ENCODE results near the gene ANP32E.
"Not testable (repeated sequence)": the region's sequence is repeated elsewhere in the genome, so short reads cannot be mapped to it uniquely, and the experiment has no call there.

Gene ANP32E

DNA sequence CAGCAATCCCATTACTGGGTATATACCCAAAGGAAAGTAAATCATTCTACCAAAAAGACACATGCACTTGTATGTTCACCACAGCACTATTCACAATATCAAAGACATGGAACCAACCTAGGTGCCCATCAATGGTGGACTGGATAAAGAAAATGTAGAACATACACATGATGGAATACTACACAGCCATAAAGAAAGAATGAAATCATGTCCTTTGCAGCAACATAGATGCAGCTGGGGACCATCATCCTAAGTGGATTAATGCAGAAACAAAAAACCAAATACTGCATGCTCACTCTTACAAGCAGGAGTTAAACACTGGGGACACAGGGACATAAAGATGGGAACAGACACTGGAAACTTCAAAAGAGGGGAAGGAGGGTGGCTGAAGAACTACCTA, 8.7 kb downstream of the ANP32E start:
- H3K27ac ChIP-seq (ENCODE audit: low read depth, low read length), result no peak overlapping the region
- H3K4me1 ChIP-seq (ENCODE audit: insufficient read depth, low read length), result no peaks in the 10 kb centered on the region
- H3K9ac ChIP-seq (ENCODE audit: low read length), result no peak overlapping the region
- H3K9me3 ChIP-seq (ENCODE audit: low read length), result no peaks in the 10 kb centered on the region
- H3K27me3 ChIP-seq (ENCODE audit: control insufficient read depth in 1 of 2, insufficient read depth in 2 of 2, low read length in 2 of 2), result no peaks in the 10 kb centered on the region
- peaks cover 21% of the 10 kb centered on the region for H3K36me3 ChIP-seq (ENCODE audit: insufficient read depth, low read length)
- no peak overlapping the region for H3K4me3 ChIP-seq (ENCODE audit: low read depth in 1 of 2, low read length in 2 of 2)

DNA sequence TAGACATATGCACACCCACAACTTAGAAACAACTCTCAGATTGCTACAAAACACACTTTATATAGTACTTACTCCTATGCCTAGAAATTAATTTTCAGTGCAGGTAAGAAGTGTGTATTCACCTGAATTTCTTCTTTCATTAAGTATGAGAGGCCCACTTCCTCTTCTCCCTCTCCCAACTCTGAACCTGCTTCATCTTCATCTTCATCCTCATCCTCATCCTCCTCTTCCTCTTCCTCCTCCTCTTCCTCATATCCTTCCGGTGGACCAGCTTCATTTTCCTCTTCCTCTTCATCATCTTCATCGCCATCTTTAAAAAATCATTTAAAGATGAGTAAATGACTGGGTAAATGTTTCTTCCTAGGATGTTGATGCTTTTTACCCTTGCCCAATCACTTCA, 9.4 kb downstream of the ANP32E start:
- Histone ChIP-seq H3K9me3 (ENCODE audit: low read length) (no peaks in the 10 kb centered on the region), H3K4me3 (ENCODE audit: low read depth in 1 of 2, low read length in 2 of 2) (no peak overlapping the region), H3K27ac (ENCODE audit: low read depth, low read length) (no peak overlapping the region), H3K36me3 (ENCODE audit: insufficient read depth, low read length) (peaks cover 21% of the 10 kb centered on the region), H3K4me1 (ENCODE audit: insufficient read depth, low read length) (no peaks in the 10 kb centered on the region), H3K27me3 (ENCODE audit: control insufficient read depth in 1 of 2, insufficient read depth in 2 of 2, low read length in 2 of 2) (no peaks in the 10 kb centered on the region), H3K9ac (ENCODE audit: low read length) (no peak overlapping the region)

DNA sequence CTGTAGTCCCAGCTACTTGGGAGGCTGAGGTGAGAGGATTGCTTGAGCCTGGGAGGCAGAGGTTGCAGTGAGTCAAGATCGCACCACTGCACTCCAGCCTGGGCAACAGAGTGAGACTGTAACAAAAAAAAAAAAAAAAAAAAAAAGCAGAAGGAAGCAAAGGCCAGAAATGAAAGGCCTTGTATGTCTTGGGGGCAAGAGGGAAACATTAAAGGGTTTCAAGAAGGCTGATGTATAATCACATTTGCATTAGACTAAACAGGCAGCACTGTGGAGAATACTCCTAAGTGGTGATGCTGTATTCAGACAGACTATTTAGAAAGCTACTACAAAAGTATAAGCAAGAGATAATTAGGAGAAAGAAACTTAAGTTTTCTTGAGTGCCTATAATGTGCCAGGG, 10.4 kb downstream of the ANP32E start:
- no peak overlapping the region for H3K4me3 ChIP-seq (ENCODE audit: low read depth in 1 of 2, low read length in 2 of 2)
- H3K4me1 ChIP-seq (ENCODE audit: insufficient read depth, low read length), result no peaks in the 10 kb centered on the region
- H3K9ac ChIP-seq (ENCODE audit: low read length), result no peak overlapping the region
- peaks cover 24% of the 10 kb centered on the region for H3K36me3 ChIP-seq (ENCODE audit: insufficient read depth, low read length)
- H3K9me3 ChIP-seq (ENCODE audit: low read length), result no peaks in the 10 kb centered on the region
- H3K27me3 ChIP-seq (ENCODE audit: control insufficient read depth in 1 of 2, insufficient read depth in 2 of 2, low read length in 2 of 2), result no peaks in the 10 kb centered on the region
- H3K27ac ChIP-seq (ENCODE audit: low read depth, low read length), result no peak overlapping the region

DNA sequence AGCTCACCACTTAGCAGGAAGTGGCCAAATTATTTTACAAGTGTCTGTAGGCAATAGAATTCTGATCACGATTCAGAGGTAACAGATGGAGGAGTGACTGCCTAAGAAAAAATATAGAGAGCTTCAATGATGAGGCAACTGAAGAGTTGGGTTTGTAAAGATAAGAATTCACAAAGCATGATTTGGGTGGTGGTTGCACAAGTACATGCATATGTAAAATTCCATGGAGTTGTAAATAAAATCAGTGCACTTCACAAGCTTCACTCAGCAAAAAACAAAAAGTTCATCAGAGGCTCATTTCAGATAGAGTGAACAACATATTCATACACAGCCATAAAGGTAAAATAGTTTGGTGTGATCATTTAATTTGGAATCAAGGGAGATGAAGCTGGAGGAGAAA, 10.9 kb downstream of the ANP32E start:
- H3K27ac ChIP-seq (ENCODE audit: low read depth, low read length), result no peak overlapping the region
- no peak overlapping the region for H3K9ac ChIP-seq (ENCODE audit: low read length)
- H3K9me3 ChIP-seq (ENCODE audit: low read length), result no peaks in the 10 kb centered on the region
- H3K36me3 ChIP-seq (ENCODE audit: insufficient read depth, low read length), result peaks cover 28% of the 10 kb centered on the region
- no peaks in the 10 kb centered on the region for H3K27me3 ChIP-seq (ENCODE audit: control insufficient read depth in 1 of 2, insufficient read depth in 2 of 2, low read length in 2 of 2)
- no peak overlapping the region for H3K4me3 ChIP-seq (ENCODE audit: low read depth in 1 of 2, low read length in 2 of 2)
- no peaks in the 10 kb centered on the region for H3K4me1 ChIP-seq (ENCODE audit: insufficient read depth, low read length)

- H3K27ac ChIP-seq (ENCODE audit: low read depth, low read length), result no peak overlapping the region
- no peaks in the 10 kb centered on the region for H3K4me1 ChIP-seq (ENCODE audit: insufficient read depth, low read length)
- no peak overlapping the region for H3K9ac ChIP-seq (ENCODE audit: low read length)
- H3K9me3 ChIP-seq (ENCODE audit: low read length), result no peaks in the 10 kb centered on the region
- no peak overlapping the region for H3K4me3 ChIP-seq (ENCODE audit: low read depth in 1 of 2, low read length in 2 of 2)
- peaks cover 29% of the 10 kb centered on the region for H3K36me3 ChIP-seq (ENCODE audit: insufficient read depth, low read length)
- H3K27me3 ChIP-seq (ENCODE audit: control insufficient read depth in 1 of 2, insufficient read depth in 2 of 2, low read length in 2 of 2), result no peaks in the 10 kb centered on the region
Observed at GRCh38 chr1:150221552-150221951, 14.4 kb downstream of the ANP32E start.

DNA sequence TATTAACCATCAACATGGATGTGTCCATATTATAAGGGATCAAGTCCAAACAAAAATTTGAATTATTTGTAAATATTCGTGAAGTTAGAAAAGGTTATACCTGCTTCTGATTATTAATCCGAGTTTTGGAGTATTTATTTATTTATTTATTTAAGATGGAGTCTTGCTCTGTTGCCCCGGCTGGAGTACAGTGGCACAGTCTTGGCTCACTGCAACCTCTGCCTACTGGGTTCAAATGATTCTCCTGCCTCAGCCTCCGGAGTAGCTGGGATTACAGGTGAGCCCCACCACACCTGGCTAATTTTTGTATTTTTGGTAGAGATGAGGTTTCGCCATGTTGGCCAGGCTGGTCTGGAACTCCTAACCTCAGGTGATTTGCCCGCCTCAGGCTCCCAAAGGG, 20.1 kb downstream of the ANP32E start:
- not testable (repeated sequence) for H3K9ac ChIP-seq (ENCODE audit: low read length); H3K27ac ChIP-seq (ENCODE audit: low read depth, low read length); H3K4me1 ChIP-seq (ENCODE audit: insufficient read depth, low read length); H3K4me3 ChIP-seq (ENCODE audit: low read depth in 1 of 2, low read length in 2 of 2); H3K9me3 ChIP-seq (ENCODE audit: low read length); H3K27me3 ChIP-seq (ENCODE audit: control insufficient read depth in 1 of 2, insufficient read depth in 2 of 2, low read length in 2 of 2)
- peaks cover 13% of the 10 kb centered on the region for H3K36me3 ChIP-seq (ENCODE audit: insufficient read depth, low read length)

GRCh38 chr1:150214099-150214756, 21.7 kb downstream of the ANP32E start:
- Histone ChIP-seq H3K4me3 (ENCODE audit: low read depth in 1 of 2, low read length in 2 of 2) (peak overlapping the region; percentile 1 to 58), H3K9ac (ENCODE audit: low read length) (peak overlapping the region; percentile 36), H3K27ac (ENCODE audit: low read depth, low read length) (peak overlapping the region; percentile 8)
- H3K27me3 ChIP-seq (ENCODE audit: control insufficient read depth in 1 of 2, insufficient read depth in 2 of 2, low read length in 2 of 2); H3K36me3 ChIP-seq (ENCODE audit: insufficient read depth, low read length); H3K4me1 ChIP-seq (ENCODE audit: insufficient read depth, low read length); H3K9me3 ChIP-seq (ENCODE audit: low read length): not testable (repeated sequence)

- Histone ChIP-seq H3K4me3 (ENCODE audit: low read depth in 1 of 2, low read length in 2 of 2) (peak overlapping the region; percentile 1 to 58), H3K4me1 (ENCODE audit: insufficient read depth, low read length) (peaks cover 5% of the 10 kb centered on the region), H3K36me3 (ENCODE audit: insufficient read depth, low read length) (no peaks in the 10 kb centered on the region), H3K27me3 (ENCODE audit: control insufficient read depth in 1 of 2, insufficient read depth in 2 of 2, low read length in 2 of 2) (no peaks in the 10 kb centered on the region), H3K27ac (ENCODE audit: low read depth, low read length) (peak overlapping the region; percentile 25), H3K9me3 (ENCODE audit: low read length) (no peaks in the 10 kb centered on the region), H3K9ac (ENCODE audit: low read length) (peak overlapping the region; percentile 36)
Observed at GRCh38 chr1:150213170-150214098, 22.5 kb downstream of the ANP32E start.

GRCh38 chr1:150212070-150212469, 23.8 kb downstream of the ANP32E start:
- Histone ChIP-seq H3K27me3 (ENCODE audit: control insufficient read depth in 1 of 2, insufficient read depth in 2 of 2, low read length in 2 of 2) (no peaks in the 10 kb centered on the region), H3K4me1 (ENCODE audit: insufficient read depth, low read length) (peaks cover 5% of the 10 kb centered on the region), H3K4me3 (ENCODE audit: low read depth in 1 of 2, low read length in 2 of 2) (no peak overlapping the region), H3K9ac (ENCODE audit: low read length) (no peak overlapping the region), H3K27ac (ENCODE audit: low read depth, low read length) (no peak overlapping the region), H3K36me3 (ENCODE audit: insufficient read depth, low read length) (no peaks in the 10 kb centered on the region), H3K9me3 (ENCODE audit: low read length) (no peaks in the 10 kb centered on the region)

DNA sequence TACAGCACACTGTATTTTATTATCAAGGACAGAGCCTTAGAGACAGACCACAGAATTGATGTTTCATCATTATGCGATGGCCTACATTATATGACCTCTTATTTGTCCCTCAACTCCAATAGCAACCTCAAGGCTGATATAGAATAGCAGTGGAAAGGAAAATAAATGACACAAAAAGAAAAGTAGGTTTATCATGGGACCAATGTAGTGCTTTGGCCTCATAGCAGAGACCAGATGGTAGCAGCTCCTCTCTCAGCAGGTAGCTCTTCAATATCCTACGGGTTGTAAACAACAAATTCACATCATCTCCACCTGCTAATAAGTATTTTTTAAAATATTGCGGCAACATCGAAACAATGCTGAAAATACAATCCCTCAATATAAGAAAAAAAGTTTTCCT, 25.2 kb downstream of the ANP32E start:
- no peak overlapping the region for H3K9ac ChIP-seq (ENCODE audit: low read length)
- peaks cover 5% of the 10 kb centered on the region for H3K4me1 ChIP-seq (ENCODE audit: insufficient read depth, low read length)
- H3K27ac ChIP-seq (ENCODE audit: low read depth, low read length), result no peak overlapping the region
- H3K9me3 ChIP-seq (ENCODE audit: low read length), result no peaks in the 10 kb centered on the region
- no peak overlapping the region for H3K4me3 ChIP-seq (ENCODE audit: low read depth in 1 of 2, low read length in 2 of 2)
- H3K27me3 ChIP-seq (ENCODE audit: control insufficient read depth in 1 of 2, insufficient read depth in 2 of 2, low read length in 2 of 2), result no peaks in the 10 kb centered on the region
- no peaks in the 10 kb centered on the region for H3K36me3 ChIP-seq (ENCODE audit: insufficient read depth, low read length)

DNA sequence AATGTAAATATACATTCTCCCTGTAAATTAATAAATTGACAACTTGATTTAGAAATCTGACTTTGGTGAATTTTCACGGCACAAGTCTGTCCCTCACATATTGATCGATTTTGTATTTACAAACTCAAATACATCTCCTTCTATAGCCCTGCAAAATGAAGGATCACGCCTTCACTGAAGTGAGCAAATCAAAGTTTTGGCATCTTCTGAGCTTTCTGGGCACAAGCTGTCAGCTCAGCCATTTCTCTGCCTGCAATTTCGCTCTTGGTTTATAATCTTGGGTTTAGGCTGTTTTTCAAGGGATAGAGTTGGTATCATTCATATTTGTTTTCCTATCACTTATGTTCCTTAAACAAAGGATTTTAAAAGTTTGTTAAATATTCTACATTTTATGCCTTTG, 25.8 kb downstream of the ANP32E start:
- peaks cover 5% of the 10 kb centered on the region for H3K4me1 ChIP-seq (ENCODE audit: insufficient read depth, low read length)
- no peak overlapping the region for H3K9ac ChIP-seq (ENCODE audit: low read length)
- no peak overlapping the region for H3K4me3 ChIP-seq (ENCODE audit: low read depth in 1 of 2, low read length in 2 of 2)
- no peaks in the 10 kb centered on the region for H3K27me3 ChIP-seq (ENCODE audit: control insufficient read depth in 1 of 2, insufficient read depth in 2 of 2, low read length in 2 of 2)
- no peaks in the 10 kb centered on the region for H3K36me3 ChIP-seq (ENCODE audit: insufficient read depth, low read length)
- H3K27ac ChIP-seq (ENCODE audit: low read depth, low read length), result no peak overlapping the region
- no peaks in the 10 kb centered on the region for H3K9me3 ChIP-seq (ENCODE audit: low read length)

DNA sequence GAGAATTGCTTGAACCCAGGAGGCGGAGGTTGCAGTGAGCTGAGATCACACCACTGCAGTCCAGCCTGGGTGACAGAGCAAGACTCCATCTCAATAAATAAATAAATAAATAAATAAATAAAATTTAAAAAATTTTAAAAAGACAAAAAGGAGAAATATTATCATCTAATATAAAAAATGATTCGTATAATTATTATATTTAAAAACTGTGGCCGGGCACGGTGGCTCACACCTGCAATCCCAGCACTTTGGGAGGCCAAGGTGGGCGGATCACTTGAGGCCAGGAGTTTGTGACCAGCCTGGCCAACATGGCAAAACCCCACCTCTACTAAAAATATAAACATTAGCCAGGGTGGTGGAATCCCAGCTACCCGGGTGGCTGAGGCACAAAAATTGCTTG, 27.5 kb downstream of the ANP32E start:
- not testable (repeated sequence) for H3K27me3 ChIP-seq (ENCODE audit: control insufficient read depth in 1 of 2, insufficient read depth in 2 of 2, low read length in 2 of 2); H3K27ac ChIP-seq (ENCODE audit: low read depth, low read length); H3K9me3 ChIP-seq (ENCODE audit: low read length); H3K9ac ChIP-seq (ENCODE audit: low read length); H3K4me3 ChIP-seq (ENCODE audit: low read depth in 1 of 2, low read length in 2 of 2); H3K4me1 ChIP-seq (ENCODE audit: insufficient read depth, low read length); H3K36me3 ChIP-seq (ENCODE audit: insufficient read depth, low read length)

All from muscle layer of colon (tissue), 2 donors.